ENCODE measurements around the gene NUBP2.

The NUBP2 gene

DNA sequence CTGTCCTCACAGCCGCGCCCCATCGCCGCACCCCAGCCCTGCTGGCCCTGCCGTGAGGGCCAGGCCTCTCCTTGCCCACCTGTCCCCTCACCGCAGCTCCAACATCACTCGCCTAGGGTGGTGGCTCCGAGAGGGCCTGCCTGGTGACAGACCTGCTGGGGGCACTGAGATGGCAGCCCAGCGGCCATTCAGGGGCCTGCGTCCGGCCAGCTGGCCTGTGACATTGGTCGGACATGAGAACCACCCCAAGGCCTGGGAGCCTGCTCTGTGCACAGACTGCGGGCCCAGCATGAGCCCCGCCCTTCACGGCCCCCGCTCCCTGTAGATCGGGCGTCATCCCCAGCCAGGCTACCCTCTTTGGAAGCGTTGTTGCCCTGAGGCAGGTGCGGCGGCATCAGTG lies 23.2 kb upstream of the NUBP2 start:
- no peak for DNase-seq

DNA sequence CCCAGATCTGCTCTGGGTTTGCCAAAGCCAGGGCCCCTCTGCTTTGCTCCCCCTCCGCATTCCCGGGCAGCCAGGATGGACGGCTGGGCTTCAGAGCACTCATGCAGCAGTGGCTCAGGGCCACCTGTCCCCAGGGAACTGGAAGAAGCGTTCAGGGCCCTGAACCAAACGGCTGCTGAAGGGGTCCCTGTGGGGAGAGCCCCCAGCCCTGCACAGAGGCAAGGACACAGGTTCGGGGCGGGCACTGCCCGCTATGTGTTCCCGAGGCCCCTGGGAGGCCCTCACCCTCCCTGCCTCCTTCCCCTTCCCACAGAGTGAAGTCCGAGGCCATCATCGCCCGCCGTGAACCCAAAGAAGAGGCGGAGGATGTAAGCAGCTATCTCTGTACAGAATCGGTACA lies 21.8 kb upstream of the NUBP2 start:
- no peak for DNase-seq

DNA sequence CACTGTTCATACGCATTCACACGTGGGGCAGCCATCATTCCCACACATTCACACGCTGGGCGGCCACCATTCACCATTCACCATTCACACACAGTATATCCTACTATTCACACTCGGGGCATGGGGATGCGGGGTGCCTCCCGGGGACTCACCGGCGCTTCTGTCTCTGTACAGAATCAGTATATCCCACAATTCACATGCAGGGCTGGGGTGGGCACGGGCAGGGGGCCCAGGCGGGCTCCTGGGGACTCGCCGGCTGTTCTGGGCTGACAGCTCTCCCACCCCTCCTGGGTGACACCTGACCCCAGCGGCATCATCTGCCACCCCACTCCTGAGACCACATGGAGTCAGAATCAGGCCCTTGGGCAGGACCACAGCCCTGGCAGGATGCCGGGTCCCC lies 21.0 kb upstream of the NUBP2 start:
- DNase-seq: no peak

DNA sequence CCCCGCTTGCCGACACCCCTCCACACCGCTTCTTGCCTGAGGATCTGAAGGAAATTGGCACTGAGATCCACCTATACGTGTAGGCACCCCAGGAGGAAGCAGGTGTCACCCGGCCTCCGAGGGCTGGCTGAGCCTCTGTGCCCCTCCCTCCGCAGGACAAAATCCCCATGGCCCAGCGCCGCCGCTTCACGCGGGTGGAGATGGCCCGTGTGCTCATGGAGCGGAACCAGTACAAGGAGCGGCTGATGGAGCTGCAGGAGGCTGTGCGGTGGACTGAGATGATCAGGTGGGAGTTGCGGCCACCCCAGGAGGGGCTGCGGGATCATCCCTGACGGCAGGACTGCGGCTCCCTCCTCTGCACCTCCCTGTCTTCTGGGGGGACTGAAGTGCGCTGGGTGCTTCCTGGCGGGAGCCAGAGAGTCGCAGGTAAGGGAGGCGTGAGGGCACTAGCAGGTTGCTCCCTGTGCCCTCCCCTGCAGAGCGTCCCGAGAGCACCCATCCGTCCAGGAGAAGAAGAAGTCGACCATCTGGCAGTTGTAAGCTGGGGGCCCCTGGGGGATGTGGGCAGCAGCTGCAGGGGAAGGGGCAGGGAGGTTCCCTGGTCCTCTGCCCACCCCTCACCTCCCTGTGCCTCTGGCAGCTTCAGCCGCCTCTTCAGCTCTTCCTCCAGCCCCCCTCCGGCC lies 20.4 kb upstream of the NUBP2 start:
- no peak for DNase-seq

DNA sequence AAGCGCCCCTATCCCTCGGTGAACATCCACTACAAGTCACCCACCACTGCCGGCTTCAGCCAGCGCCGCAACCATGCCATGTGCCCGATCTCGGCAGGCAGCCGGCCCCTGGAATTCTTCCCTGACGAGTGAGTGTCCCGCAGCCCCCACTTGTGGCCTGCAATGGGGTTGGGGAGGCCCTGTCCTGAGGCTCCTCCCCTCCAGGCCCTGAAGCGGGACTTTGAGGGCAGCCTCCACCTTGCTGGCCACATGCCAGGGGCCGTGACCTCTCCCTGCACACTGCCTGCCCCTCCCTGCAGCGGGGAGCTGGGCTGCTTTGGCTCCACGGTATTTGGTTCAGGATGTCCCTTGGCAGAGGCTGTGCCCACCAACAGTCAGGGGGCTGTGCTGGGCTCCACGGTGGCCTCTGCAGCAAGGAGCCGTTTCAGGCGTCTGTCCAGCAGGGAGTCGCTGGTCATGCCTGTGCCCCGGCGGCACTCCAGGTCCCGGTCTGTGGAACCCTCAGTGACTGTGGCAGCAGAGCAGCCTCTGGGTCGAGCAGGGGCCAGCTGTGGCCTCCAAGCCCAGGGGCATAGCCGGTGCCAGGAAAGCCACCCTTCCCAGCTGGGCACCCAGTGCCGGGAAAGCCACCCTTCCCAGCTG lies 19.8 kb upstream of the NUBP2 start:
- DNase-seq: no peak

DNA sequence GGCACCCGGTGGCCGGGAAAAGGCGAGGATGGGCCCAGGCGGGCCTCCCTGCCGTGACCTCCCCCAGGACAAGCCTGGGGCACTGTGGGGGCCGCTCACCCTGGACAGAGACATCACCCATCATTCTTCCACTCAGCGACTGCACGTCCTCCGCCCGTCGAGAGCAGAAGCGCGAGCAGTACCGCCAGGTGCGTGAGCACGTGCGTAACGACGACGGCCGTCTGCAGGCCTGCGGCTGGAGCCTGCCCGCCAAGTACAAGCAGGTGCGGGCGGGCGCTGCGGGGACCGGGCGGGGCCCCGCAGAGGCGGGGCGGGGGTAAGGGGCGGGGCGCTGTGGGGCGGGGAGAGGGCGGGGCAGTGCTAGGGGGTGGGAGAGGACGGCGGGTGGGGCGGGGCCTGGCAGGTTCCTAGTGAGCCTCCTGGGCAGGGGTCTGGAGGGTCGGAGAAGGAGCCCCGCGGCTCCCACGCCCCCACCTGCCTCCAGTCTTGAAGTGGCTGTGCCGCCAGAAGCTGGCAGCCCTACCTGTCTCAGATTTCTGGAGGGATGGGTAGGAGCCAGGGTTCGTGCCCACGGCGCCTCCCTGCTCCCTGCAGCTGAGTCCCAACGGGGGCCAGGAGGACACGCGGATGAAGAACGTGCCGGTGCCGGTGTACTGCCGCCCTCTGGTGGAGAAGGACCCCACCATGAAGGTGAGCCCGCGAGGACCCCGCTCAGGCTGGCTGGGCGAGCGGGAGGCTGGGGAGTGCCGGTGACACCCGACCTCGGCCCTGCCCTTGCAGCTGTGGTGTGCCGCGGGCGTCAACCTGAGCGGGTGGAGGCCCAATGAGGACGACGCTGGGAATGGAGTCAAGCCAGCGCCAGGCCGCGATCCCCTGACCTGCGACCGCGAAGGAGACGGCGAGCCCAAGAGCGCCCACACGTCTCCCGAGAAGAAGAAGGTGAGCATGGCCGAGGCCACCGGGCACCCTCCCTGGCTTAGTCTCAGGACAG lies 18.9 kb upstream of the NUBP2 start:
- DNase-seq: no peak

DNA sequence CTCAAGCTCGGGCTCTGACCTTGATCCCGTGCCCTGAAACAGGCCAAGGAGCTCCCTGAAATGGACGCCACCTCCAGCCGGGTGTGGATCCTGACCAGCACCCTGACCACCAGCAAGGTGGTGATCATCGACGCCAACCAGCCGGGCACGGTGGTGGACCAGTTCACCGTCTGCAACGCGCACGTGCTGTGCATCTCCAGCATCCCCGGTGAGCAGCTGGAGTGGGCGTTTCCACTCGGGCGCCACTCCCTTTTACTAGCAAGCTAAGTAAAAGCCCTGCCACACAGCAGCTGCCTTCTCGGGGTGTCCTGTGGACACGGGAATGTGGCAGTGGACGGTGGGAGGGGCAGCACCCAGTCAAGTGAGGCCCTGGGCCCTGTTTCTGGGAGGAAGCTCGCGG lies 17.8 kb upstream of the NUBP2 start:
- no peak for DNase-seq

DNA sequence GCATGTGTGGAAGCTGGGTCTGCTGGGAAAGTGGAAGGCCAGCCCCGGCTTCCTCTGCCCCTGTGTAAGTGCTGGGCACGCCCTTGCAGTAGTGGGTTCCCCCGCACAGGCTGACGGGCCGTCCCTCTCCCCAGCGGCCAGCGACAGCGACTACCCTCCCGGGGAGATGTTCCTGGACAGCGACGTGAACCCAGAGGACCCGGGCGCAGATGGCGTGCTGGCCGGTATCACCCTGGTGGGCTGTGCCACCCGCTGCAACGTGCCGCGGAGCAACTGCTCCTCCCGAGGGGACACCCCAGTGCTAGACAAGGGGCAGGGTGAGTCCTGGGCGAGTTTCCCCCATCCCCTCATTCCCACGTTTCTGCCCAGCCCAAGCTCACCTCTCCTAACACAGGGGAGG lies 16.9 kb upstream of the NUBP2 start:
- no peak for DNase-seq

DNA sequence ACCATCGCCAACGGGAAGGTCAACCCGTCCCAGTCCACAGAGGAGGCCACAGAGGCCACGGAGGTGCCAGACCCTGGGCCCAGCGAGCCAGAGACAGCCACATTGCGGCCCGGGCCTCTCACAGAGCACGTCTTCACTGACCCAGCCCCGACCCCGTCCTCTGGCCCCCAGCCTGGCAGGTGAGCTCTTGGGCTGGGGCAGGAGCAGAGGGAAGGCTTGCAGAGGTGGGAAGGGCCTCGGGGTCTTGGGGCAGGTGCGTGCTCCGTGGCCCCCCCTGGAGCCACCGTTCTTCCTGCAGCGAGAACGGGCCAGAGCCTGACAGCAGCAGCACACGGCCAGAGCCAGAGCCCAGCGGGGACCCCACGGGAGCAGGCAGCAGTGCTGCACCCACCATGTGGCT lies 16.5 kb upstream of the NUBP2 start:
- DNase-seq: no peak

DNA sequence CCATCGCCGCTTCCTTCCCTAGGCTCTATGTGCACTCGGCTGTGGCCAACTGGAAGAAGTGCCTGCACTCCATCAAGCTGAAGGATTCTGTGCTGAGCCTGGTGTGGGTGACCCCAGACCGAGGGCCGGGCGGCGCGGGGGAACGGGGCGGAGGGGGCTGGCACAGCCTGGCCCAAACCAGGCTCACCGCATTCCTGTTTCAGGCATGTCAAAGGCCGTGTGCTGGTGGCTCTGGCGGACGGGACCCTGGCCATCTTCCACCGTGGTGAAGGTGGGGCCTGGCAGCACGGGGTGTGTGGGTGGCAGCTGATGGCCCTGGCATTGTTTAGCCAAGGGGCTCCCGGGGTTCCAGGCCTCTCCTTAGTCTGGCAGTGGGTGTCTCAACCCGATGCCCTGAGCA lies 16.1 kb upstream of the NUBP2 start:
- no peak for DNase-seq

DNA sequence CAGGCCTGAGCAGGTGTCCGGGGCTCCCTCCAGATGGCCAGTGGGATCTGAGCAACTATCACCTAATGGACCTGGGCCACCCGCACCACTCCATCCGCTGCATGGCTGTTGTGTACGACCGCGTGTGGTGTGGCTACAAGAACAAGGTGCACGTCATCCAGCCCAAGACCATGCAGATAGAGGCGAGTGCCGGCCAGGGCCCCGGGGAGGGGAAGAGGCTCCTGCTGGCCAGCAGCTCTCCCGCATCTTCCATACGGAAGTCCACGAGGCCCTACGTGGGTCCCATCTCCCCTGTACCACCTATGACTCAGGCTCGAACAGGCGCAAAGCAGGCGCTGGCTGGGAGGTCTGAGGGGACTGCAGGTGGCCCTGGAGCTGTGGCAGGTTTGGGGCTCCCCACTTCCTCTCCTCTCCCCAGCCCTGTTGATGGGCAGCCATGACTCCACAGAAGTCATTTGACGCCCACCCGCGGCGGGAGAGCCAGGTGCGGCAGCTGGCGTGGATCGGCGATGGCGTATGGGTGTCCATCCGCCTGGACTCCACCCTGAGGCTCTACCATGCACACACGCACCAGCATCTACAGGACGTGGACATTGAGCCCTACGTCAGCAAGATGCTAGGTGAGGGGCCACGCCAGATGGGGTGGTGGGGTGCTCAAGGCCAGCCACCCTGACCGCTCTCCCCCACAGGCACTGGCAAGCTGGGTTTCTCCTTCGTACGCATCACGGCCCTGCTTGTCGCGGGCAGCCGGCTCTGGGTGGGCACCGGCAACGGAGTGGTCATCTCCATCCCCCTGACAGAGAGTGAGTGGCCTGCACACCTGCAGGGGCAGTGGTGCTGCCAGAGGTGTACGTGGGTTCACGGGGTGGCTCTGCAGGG lies 15.4 kb upstream of the NUBP2 start:
- no peak for DNase-seq

DNA sequence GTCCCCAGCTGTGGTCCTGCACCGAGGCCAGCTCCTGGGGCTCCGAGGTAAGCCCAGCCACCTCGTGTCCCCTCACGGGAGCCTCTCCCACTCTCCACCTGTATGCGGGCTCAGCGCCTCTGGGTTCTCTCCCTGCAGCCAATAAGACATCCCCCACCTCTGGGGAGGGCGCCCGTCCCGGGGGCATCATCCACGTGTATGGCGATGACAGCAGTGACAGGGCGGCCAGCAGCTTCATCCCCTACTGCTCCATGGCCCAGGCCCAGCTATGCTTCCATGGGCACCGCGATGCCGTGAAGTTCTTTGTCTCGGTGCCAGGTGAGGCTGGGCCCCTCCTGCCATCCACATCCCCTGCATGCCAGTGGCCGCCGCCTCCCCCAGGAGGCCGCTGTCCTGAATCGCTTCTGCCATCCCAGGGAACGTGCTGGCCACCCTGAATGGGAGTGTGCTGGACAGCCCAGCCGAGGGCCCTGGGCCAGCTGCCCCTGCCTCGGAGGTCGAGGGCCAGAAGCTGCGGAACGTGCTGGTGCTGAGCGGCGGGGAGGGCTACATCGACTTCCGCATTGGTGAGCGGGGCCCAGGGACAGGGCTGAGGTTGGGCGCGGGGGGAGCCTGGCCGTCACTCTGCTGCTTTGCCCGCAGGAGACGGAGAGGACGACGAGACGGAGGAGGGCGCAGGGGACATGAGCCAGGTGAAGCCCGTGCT lies 14.5 kb upstream of the NUBP2 start:
- no peak for DNase-seq

DNA sequence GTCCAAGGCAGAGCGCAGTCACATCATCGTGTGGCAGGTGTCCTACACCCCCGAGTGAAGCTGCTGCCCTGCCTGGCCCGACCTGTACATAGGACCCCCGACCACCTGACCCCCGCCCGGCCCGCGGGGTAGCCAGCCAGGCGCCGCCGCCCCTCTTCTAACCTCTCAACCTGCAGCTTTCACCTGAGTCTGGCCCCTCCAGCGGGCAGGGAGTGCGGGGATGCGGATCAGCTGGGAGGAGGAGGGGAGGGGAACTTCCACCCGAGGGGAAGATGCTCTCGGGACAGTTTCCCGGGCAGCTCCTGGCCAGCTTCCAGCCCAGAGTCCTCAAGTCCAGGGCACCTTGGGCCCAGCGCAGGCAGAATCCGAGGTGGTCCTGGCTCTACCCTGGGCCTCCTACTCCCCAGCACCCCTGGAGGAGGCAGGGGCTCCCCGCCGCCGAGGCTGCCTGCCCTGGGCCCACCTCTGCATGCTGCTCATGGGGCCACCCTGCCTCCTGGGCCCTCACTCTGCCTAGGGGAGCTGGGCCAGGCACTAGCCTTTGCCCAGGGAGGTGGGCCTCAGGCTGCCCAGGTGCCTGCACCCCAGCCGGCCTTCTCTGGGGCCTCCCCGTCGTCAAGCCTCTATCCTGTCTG lies 13.9 kb upstream of the NUBP2 start:
- DNase-seq: no peak

DNA sequence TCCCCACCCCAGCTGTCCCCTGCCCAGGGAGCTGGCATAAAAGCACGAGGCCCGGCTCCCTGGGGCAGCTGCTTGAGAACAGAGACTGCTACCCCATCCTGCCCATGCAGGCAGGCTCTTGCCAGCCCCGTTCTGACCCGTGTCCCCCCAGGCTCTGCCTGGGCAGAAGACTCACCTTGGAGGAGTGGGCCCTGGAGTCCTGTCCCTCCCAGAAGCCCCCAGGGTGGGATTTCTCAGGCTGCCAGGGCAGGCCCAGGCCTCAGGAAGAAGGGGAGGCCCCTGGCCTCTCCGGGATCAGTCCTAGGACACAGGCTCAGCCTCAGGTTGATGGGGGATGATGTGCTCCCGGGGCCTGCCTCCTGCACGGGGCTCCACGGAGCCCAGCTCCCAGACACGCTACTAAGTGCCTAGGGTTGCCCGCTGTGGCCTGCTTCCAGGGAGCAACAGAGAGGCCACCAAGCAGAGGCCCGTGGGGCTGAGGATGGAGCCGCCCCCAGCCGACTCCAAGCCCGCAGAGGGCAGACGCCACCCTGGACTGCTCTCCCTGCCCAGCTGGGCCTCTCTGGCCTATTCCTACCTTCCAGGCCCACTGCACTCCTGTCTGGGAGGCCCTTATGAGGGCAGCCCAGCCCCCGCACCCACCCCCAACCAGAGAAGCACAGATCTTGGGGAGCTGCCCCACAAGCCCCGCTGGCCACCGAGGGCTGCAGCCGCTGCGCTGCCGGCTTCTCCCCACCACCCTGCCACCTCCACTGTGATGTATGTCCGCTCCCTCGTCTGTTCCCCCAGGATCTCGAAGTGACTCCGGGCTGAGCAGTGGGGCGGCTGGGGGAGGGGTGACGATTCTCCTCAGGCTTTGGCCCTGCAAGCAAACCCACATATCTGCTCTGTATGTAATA lies 13.1 kb upstream of the NUBP2 start:
- no peak for DNase-seq

DNA sequence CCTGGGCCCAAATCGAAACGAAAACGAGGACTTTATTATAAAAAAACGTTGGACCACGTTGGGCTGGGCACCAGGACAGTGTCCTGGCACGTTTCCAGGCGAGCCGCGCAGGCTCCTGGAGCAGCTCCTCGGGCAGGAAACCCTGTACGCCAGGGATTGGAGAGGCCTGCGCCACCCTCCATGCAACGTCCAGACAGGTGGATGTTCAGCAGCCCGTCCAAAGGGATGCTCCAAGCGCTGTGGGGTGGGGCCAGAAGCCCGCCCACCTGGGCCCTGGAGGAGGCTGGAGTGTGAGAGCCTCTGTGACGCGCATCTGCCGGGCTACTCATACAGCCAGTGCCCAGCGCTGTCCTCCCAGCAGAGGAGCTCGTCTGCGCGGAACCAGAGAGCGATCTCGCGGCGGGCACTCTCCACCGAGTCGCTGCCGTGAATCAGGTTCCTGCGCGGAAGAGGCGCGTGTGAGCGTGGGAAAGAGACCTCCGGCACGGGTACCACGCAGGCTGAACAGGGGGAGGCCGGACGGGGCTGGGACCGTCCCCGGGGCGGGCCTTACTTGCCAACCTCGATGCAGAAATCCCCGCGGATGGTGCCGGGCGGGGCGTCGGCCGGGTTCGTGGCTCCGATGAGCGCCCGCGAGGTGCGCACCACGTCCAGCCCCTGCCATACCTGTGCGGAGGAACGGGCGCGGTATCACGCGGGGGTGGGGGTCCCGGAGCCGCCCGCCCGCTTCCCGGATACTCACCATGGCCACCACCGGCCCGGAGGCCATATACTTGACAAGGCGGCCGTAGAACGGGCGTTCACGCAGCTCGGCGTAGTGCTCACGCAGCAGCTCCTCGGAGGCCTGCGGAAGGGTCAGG lies 12.2 kb upstream of the NUBP2 start:
- no peak for DNase-seq

DNA sequence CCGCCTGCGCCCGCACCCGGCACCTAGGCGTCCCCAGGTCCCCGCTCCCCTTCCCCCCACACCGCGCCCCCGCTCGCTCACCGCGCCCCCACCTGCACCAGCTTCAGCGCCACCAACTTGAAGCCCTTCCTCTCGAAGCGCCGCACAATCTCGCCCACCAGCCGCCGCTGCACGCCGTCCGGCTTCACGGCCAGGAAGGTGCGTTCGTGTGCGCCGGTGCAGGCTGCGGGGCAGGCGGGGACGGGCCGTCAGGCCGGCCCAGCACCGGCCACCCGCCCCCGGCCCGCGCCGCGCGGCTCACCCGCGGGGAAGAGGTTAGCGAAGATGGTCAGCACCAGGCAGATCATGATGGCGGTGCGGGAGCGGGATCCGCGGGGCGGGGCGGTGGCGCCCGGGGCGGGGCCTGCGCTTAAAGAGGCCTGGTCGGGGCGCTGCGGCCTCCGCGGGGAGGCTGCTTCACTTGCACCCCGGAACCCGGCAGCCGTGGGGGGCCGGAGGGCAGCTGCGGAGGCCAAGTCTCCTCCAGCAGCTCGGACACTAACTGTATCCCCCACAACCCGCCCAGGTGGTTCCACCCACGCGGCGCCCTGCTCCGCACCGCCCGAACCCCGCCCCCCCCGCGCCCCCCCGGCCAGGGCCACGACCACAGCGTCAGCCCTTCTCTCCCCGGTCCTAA lies 11.4 kb upstream of the NUBP2 start, which contains the start of gene NME3:
Gene NME3 (minus strand): TSS at position 356 of the 676 bp plus-strand sequence. CDS start 9 bp downstream, at position 347.
- DNase-seq: peak; percentile 83

DNA sequence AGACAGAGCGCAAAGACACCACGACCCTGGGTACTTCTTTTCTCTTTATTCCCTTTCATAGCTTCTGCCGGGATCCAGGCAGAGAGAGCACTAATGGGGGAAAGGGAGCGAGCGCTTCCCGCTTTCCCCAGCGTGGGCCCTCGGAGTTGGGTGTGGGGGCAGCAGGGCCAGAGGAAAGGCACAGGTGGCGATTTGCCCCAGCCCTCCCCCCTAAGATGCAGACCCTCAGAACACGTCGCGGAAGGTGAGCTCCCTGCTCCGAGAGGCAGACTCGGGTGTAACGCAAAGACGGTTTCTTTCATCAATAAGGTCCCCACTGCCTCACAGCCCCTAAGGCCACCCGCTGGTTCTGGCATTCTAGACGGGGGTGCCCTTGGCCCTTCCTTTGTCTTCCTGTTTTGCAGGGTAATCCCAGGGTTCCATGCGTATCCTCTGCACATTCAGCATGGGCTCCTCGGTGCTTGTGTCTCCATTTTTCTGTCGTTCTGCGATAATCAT lies 10.8 kb upstream of the NUBP2 start:
- no peak for DNase-seq

DNA sequence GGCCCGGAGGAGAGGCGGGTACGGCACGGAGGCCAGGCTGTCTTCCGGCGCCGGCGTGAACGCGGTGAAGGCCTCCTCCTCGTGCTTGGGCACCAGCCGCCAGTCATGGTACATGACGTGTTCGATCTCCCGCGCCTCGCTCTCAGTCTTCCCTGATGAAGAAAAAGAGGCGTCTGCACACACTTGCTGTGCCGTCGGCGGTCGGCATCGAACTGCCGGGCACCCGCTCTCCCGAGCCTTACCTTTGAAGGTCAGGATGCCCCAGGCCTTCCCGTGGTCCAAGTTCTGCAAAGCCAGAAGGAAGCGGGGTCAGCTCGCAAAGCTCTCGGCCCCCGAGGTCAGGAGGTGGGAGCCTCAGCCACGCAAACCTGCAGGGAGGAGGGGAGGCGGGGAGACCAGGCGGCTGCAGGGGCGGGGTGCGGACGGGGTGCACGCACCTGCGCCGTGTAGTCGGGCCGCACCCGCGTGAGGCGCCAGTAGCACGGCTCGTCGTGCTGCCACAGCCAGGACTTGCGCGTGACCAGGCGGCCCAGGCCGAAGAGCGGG lies 10.3 kb upstream of the NUBP2 start, which contains the start of gene EME2:
Gene EME2 (plus strand): TSS at position 449 of the 546 bp plus-strand sequence. CDS start 418 bp downstream, outside the sequence.
- no peak for DNase-seq
